Activated T-cell treated with anti-CD3 and anti-CD28 coated beads, Interleukin-2, amount 50 U/mL, for 72 hours (primary cell): ENCODE measurements around the gene COP1. TPM values are rescaled to one million over a fixed set of nuclear protein-coding genes. Genes with fewer than 3 reads are reported as not detected.
"Not testable (repeated sequence)": the region's sequence is repeated elsewhere in the genome, so short reads cannot be mapped to it uniquely, and the experiment has no call there.

Experiments
- ATAC-seq, 2 donors: fragments of 150-1000 bp; cut with Tn5 transposase; replicated peaks in 1 of 2; 2 replicates each; pipeline ENCODE4 v1.10.0; 2021; ENCODE audit warnings: moderate library complexity in 2 of 2, mild to moderate bottlenecking in 1 of 2
- DNase-seq, 2 donors: peaks; one replicate each; pipeline ENCODE4 v3.0.0; 2021 to 2022; ENCODE audit warnings: mixed read lengths in 1 of 2
- H3K27ac Mint-ChIP-seq: one replicate; pipeline ENCODE4 v1.8.0; 2022; ENCODE audit warnings: mild to moderate bottlenecking, moderate library complexity, mixed read lengths
- H3K27me3 Mint-ChIP-seq: one replicate; pipeline ENCODE4 v1.8.0; 2022; ENCODE audit warnings: low read depth, mixed read lengths
- H3K36me3 Mint-ChIP-seq, 2 donors: one replicate each; pipeline ENCODE4 v1.8.0; 2022; ENCODE audit warnings: mixed read lengths in 2 of 2, mild to moderate bottlenecking in 1 of 2; ENCODE audit not compliant: insufficient read depth in 2 of 2
- H3K4me1 Mint-ChIP-seq: one replicate; pipeline ENCODE4 v1.8.0; 2022; ENCODE audit warnings: low read depth, mixed read lengths
- H3K4me3 Mint-ChIP-seq, 2 donors: one replicate each; pipeline ENCODE4 v1.8.0; 2022; ENCODE audit warnings: mild to moderate bottlenecking in 2 of 2, mixed read lengths in 2 of 2, moderate library complexity in 2 of 2
- H3K9me3 Mint-ChIP-seq, 2 donors: one replicate each; pipeline ENCODE4 v1.8.0; 2022; ENCODE audit warnings: mixed read lengths in 2 of 2
- total RNA-seq, 2 donors: library from RNA; stranded (reverse); gene quantifications; one replicate each; pipeline ENCODE4 v1.2.3, GENCODE V29; 2022

The COP1 gene
- total RNA-seq, 2 donors from 2014 or later: 53.5 to 56.8 TPM

GRCh38 chr1:176098560-176098959, 108.5 kb downstream of the COP1 start:
- Mint-ChIP-seq H3K4me3 (no peak overlapping the region), H3K27me3 (no peaks in the 10 kb centered on the region), H3K27ac (no peak overlapping the region), H3K4me1 (peaks cover 15% of the 10 kb centered on the region), H3K36me3 (peaks cover 6 to 18% of the 10 kb centered on the region in 2 donors), H3K9me3 (peaks cover 0 to 4% of the 10 kb centered on the region in 2 donors)
- DNase-seq (no peak), ATAC-seq (no peak)

GRCh38 chr1:176096015-176096414, 111.1 kb downstream of the COP1 start:
- H3K27ac Mint-ChIP-seq: no peak overlapping the region
- no peaks in the 10 kb centered on the region for H3K27me3 Mint-ChIP-seq
- no peak overlapping the region for H3K4me3 Mint-ChIP-seq
- ATAC-seq (no peak), DNase-seq (no peak)
- H3K36me3 Mint-ChIP-seq: peaks cover 4 to 13% of the 10 kb centered on the region in 2 donors
- peaks cover 0 to 2% of the 10 kb centered on the region in 2 donors for H3K9me3 Mint-ChIP-seq
- H3K4me1 Mint-ChIP-seq: peaks cover 8% of the 10 kb centered on the region

- H3K27ac Mint-ChIP-seq: peak overlapping the region; percentile 42
- peaks cover under 1% of the 10 kb centered on the region for H3K4me1 Mint-ChIP-seq
- ATAC-seq (no peak), DNase-seq (no peak)
- H3K36me3 Mint-ChIP-seq: peaks cover 10 to 26% of the 10 kb centered on the region in 2 donors
- H3K4me3 Mint-ChIP-seq: no peak overlapping the region
- no peaks in the 10 kb centered on the region for H3K27me3 Mint-ChIP-seq
- H3K9me3 Mint-ChIP-seq: peaks cover 0 to 5% of the 10 kb centered on the region in 2 donors
These were observed 116.3 kb downstream of the COP1 start for GRCh38 chr1:176090766-176091165.

GRCh38 chr1:176087746-176088145, 119.3 kb downstream of the COP1 start:
- H3K36me3 Mint-ChIP-seq: peaks cover 8 to 36% of the 10 kb centered on the region in 2 donors
- not testable (repeated sequence) for ATAC-seq, H3K4me1 Mint-ChIP-seq, H3K27me3 Mint-ChIP-seq, DNase-seq, H3K27ac Mint-ChIP-seq, H3K9me3 Mint-ChIP-seq, H3K4me3 Mint-ChIP-seq

- ATAC-seq (no peak), DNase-seq (peak; percentile 17 to 35)
- Mint-ChIP-seq H3K4me1 (peaks cover 11% of the 10 kb centered on the region), H3K27ac (no peak overlapping the region), H3K4me3 (no peak overlapping the region), H3K9me3 (peaks cover 9 to 12% of the 10 kb centered on the region in 2 donors), H3K36me3 (peaks cover 19 to 32% of the 10 kb centered on the region in 2 donors), H3K27me3 (no peaks in the 10 kb centered on the region)
These were observed 133.4 kb downstream of the COP1 start for GRCh38 chr1:176073524-176074157.

GRCh38 chr1:176068901-176069300, 138.2 kb downstream of the COP1 start:
- DNase-seq (no peak), ATAC-seq (no peak)
- no peaks in the 10 kb centered on the region for H3K27me3 Mint-ChIP-seq
- H3K4me3 Mint-ChIP-seq: no peak overlapping the region
- peaks cover 3 to 4% of the 10 kb centered on the region in 2 donors for H3K36me3 Mint-ChIP-seq
- peaks cover 11% of the 10 kb centered on the region for H3K4me1 Mint-ChIP-seq
- no peaks in the 10 kb centered on the region for H3K9me3 Mint-ChIP-seq
- no peak overlapping the region for H3K27ac Mint-ChIP-seq

- H3K36me3 Mint-ChIP-seq: peaks cover 3 to 4% of the 10 kb centered on the region in 2 donors
- H3K27ac Mint-ChIP-seq: peak overlapping the region; percentile 39
- ATAC-seq: no peak
- no peak for DNase-seq
- no peaks in the 10 kb centered on the region for H3K27me3 Mint-ChIP-seq
- no peak overlapping the region for H3K4me3 Mint-ChIP-seq
- peaks cover 11% of the 10 kb centered on the region for H3K4me1 Mint-ChIP-seq
- no peaks in the 10 kb centered on the region for H3K9me3 Mint-ChIP-seq
These were observed 138.8 kb downstream of the COP1 start for GRCh38 chr1:176068256-176068655.

GRCh38 chr1:176066709-176067108, 140.4 kb downstream of the COP1 start:
- Mint-ChIP-seq H3K4me1 (peaks cover 11% of the 10 kb centered on the region), H3K27ac (no peak overlapping the region), H3K9me3 (no peaks in the 10 kb centered on the region), H3K4me3 (no peak overlapping the region), H3K27me3 (no peaks in the 10 kb centered on the region), H3K36me3 (peaks cover 3 to 4% of the 10 kb centered on the region in 2 donors)
- DNase-seq: no peak
- no peak for ATAC-seq

GRCh38 chr1:176058686-176059085, 148.4 kb downstream of the COP1 start:
- Mint-ChIP-seq H3K9me3 (no peaks in the 10 kb centered on the region), H3K27me3 (no peaks in the 10 kb centered on the region), H3K4me3 (no peak overlapping the region), H3K27ac (no peak overlapping the region), H3K4me1 (no peaks in the 10 kb centered on the region), H3K36me3 (no peaks in the 10 kb centered on the region)
- ATAC-seq (no peak), DNase-seq (no peak)

GRCh38 chr1:176056312-176056711, 150.8 kb downstream of the COP1 start:
- Mint-ChIP-seq H3K27ac (no peak overlapping the region), H3K4me3 (no peak overlapping the region), H3K27me3 (no peaks in the 10 kb centered on the region), H3K4me1 (no peaks in the 10 kb centered on the region), H3K36me3 (no peaks in the 10 kb centered on the region), H3K9me3 (no peaks in the 10 kb centered on the region)
- DNase-seq (no peak), ATAC-seq (no peak)

GRCh38 chr1:176055398-176055797, 151.7 kb downstream of the COP1 start:
- ATAC-seq (no peak), DNase-seq (no peak)
- H3K36me3 Mint-ChIP-seq: no peaks in the 10 kb centered on the region
- no peaks in the 10 kb centered on the region for H3K9me3 Mint-ChIP-seq
- no peak overlapping the region for H3K27ac Mint-ChIP-seq
- no peak overlapping the region for H3K4me3 Mint-ChIP-seq
- no peaks in the 10 kb centered on the region for H3K4me1 Mint-ChIP-seq
- H3K27me3 Mint-ChIP-seq: no peaks in the 10 kb centered on the region

- DNase-seq: no peak
- Mint-ChIP-seq H3K4me3 (no peak overlapping the region), H3K27ac (no peak overlapping the region), H3K4me1 (no peaks in the 10 kb centered on the region), H3K36me3 (no peaks in the 10 kb centered on the region), H3K27me3 (no peaks in the 10 kb centered on the region), H3K9me3 (no peaks in the 10 kb centered on the region)
- no peak for ATAC-seq
These were observed 155.1 kb downstream of the COP1 start for GRCh38 chr1:176051902-176052518.

GRCh38 chr1:176051402-176051801, 155.7 kb downstream of the COP1 start:
- Mint-ChIP-seq H3K4me3 (no peak overlapping the region), H3K27me3 (no peaks in the 10 kb centered on the region), H3K9me3 (no peaks in the 10 kb centered on the region), H3K36me3 (no peaks in the 10 kb centered on the region), H3K27ac (no peak overlapping the region), H3K4me1 (no peaks in the 10 kb centered on the region)
- DNase-seq (no peak), ATAC-seq (no peak)

- no peaks in the 10 kb centered on the region for H3K4me1 Mint-ChIP-seq
- no peak overlapping the region for H3K4me3 Mint-ChIP-seq
- H3K27me3 Mint-ChIP-seq: no peaks in the 10 kb centered on the region
- no peak for DNase-seq
- H3K36me3 Mint-ChIP-seq: peaks cover 0 to 2% of the 10 kb centered on the region in 2 donors
- H3K27ac Mint-ChIP-seq: no peak overlapping the region
- no peak for ATAC-seq
- H3K9me3 Mint-ChIP-seq: no peaks in the 10 kb centered on the region
These were observed 157.5 kb downstream of the COP1 start for GRCh38 chr1:176049582-176049981.
